22Rv1 (cell line): ENCODE data around the gene DIP2B.

Source experiments
- H3K27ac ChIP-seq: fragments of 450-650 bp; 2 replicates; pipeline ENCODE4 v1.5.1; 2017
- CTCF ChIP-seq: fragments of 450-650 bp; IDR thresholded peaks from 2 replicates; pipeline ENCODE4 v1.5.1; 2017; ENCODE audit warnings: mild to moderate bottlenecking
- ZFX ChIP-seq: fragments of 450-650 bp; IDR thresholded peaks from 2 replicates; pipeline ENCODE4 v1.6.1; 2017; ENCODE audit warnings: antibody characterized with exemption, borderline replicate concordance

Gene DIP2B

DNA sequence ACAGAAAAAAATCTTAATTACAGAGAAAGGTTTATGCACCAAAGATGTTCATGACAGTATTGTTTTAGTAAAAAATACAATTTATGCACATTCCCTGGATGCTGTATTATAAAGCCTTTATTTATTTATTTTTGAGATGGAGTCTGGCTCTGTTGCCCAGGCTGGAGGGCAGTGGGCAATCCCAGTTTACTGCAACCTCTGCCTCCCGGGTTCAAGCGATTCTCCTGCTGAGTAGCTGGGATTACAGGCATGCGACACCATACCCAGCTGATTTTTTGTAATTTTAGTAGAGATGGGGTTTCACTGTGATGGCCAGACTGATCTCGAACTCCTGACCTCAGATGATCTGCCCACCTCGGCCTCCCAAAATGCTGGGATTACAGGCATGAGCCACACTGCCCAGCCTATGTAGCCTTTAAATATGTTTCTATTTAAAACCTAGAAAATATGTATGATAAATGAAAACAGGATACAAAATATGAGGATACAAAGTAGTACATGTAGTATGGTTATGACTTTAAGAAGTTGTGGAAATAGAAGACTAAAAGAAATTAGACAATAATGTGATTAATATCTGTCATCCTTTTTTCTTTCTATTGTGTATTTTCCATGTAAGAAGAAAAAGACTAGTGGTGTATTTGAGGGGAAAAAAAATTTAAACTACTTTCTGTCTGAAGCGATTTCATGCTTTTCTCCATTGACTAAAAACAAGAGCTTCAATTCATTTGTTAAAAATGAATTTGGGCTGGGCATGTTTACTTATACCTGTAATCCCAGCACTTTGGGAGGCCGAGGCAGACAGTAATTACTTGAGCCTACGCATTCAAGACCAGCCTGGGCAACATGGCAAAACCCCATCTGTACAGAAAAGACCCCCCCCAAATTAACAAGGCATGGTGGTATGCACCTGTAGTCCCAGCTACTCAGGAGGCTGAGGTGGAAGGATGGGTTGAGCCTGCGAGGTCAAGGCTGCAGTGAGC, 272.3 kb downstream of the DIP2B start:
- TF ChIP-seq ZFX: no peak
- no peak for TF ChIP-seq CTCF
- no peak overlapping the region for H3K27ac ChIP-seq

- no peak overlapping the region for H3K27ac ChIP-seq
- TF ChIP-seq CTCF (no peak), ZFX (no peak)
Measured at GRCh38 chr12:50778663-50779590, 274.1 kb downstream of the DIP2B start.

DNA sequence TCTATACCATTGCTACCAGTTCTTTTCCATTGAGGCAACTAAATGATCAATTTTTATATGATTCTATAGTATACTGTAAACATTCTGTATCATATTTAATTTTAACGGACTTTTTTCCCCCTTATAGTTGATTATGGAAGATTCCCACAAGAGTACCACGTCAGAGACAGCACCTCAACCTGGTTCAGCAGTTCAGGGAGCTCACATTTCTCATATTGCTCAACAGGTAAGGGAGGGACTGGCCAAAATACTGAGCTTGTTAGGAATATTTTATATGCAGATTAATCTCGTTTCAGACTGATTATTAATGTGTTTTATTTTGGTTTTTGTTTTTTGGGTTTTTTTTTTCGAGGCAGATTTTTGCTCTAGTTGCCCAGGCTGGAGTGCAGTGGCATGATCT, 275.2 kb downstream of the DIP2B start:
- no peak overlapping the region for H3K27ac ChIP-seq
- TF ChIP-seq ZFX (no peak), CTCF (no peak)

DNA sequence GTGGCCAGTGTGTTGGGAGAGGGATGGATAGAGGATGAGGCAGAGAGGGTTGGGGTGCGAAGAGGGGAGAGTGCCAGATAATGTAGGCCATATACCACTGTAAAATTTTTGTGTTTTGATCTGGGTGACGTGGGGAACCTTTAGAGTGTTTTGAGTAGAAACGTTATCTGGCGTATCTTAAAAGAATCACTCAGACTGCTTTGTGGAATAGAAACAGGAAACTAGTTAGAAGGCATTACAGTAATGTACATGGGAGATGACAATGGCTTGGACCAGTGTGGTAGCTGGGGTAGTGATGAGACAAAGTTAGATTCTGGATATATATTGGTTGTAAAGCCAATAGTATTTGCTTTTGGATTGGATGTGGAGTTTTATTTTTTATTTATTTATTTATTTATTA, 279.7 kb downstream of the DIP2B start:
- no peak for TF ChIP-seq ZFX
- no peak for TF ChIP-seq CTCF
- H3K27ac ChIP-seq: no peak overlapping the region

DNA sequence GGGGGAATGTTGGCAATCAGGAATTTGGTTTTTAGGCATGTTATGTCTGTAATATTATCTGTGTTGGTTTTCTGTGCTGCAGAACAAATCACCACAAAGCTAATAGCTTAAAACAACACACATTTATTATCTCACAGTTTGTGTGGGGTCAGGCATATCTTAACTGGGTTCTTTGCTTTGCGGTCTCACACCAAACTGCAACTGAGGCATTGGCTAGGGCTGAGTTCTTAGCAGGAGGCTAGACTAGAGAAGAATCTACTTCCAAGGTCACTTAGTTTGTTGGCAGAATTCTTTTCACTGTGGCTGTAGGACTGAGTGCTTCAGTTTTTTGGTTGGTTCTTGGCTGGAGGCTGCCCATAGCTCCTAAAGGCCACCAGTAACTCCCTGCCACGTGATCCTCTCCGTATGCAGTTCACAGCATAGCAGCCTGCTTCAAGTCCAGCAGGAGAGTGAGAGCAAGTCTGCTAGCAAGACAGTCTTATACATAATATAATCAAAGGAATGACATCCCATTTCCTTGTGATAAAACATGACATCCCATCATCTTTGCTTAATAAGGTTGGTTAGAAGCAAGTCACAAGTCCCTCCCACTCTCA, 280.7 kb downstream of the DIP2B start:
- no peak for TF ChIP-seq ZFX
- TF ChIP-seq CTCF: no peak

GRCh38 chr12:50786498-50787231, 281.9 kb downstream of the DIP2B start:
- peak overlapping the region; percentile 46 for H3K27ac ChIP-seq
- TF ChIP-seq CTCF (no peak), ZFX (no peak)

More for the DNA sequence above, 280.7 kb downstream of the DIP2B start:
- H3K27ac ChIP-seq: peak overlapping the region; percentile 46; the same call in 1 of the 2 replicates
